Fibroblast of lung (primary cell): ENCODE measurements around the gene SLC20A1.

Experiments used
- EZH2 ChIP-seq: IDR thresholded peaks from 2 replicates; pipeline ENCODE4 v1.5.1; 2012; ENCODE audit warnings: low read length, control low read depth, mild to moderate bottlenecking; ENCODE audit errors: missing control alignments
- TF ChIP-seq, protein P1 (sequence below), 2 donors: IDR thresholded peaks in 1 of 2; conservative IDR thresholded peaks in 1 of 2; 1 replicate in 1 of 2; 2 replicates in 1 of 2; pipeline ENCODE4 v1.5.1; 2011 to 2012; ENCODE audit warnings: low read length in 2 of 2, control low read depth in 1 of 2, inconsistent platforms in 1 of 2, low read depth in 1 of 2, mild to moderate bottlenecking in 1 of 2

DNA sequence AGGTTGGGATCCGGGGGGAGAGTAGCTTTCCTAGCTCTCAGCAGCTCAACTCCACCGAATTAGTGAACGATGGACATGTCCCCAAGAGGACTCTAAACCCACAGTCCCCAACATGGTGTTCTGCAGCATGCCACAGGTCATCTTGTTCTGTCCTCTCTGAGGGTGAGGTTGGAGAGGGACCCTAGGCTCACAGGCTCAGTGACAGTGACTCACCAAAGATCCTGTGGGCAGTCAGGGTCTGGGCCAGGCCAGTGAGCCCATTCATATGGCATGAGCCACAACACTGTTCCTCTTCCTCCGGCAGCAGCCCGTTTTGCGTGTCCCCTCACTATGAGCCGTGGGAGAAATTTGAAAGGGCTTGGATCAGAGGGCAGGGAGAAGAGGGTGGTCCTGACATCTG is 2.8 kb upstream of the SLC20A1 start:
- TF ChIP-seq, protein P1, sequence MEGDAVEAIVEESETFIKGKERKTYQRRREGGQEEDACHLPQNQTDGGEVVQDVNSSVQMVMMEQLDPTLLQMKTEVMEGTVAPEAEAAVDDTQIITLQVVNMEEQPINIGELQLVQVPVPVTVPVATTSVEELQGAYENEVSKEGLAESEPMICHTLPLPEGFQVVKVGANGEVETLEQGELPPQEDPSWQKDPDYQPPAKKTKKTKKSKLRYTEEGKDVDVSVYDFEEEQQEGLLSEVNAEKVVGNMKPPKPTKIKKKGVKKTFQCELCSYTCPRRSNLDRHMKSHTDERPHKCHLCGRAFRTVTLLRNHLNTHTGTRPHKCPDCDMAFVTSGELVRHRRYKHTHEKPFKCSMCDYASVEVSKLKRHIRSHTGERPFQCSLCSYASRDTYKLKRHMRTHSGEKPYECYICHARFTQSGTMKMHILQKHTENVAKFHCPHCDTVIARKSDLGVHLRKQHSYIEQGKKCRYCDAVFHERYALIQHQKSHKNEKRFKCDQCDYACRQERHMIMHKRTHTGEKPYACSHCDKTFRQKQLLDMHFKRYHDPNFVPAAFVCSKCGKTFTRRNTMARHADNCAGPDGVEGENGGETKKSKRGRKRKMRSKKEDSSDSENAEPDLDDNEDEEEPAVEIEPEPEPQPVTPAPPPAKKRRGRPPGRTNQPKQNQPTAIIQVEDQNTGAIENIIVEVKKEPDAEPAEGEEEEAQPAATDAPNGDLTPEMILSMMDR (conservative IDR thresholded peaks at IDR 0.05 in 1 of 2, IDR thresholded peaks at IDR 0.05 in 1 of 2; ENCODE audit: low read depth in 1 of 2, low read length in 2 of 2) = no peak
- no peak for TF ChIP-seq EZH2
